Activated CD8-positive, alpha-beta T cell treated with anti-CD3 and anti-CD28 coated beads for 36 hours (primary cell): Measurements from ENCODE around the gene DENND10. TPM values are rescaled to one million over a fixed set of nuclear protein-coding genes. Genes with fewer than 3 reads are reported as not detected.
A peak's percentile ranks its signal among the peaks of the same experiment; 100 is the strongest.

Experiments used
- ATAC-seq: fragments of 200-7000 bp; cut with Tn5 transposase; one replicate; pipeline ENCODE4 v1.10.0; 2021; ENCODE audit warnings: mild to moderate bottlenecking, moderate library complexity
- CTCF ChIA-PET: fragments of 350-600 bp; sonication (Branson Sonifier 250); formaldehyde crosslinking; loops from one replicate; lab custom pipeline; 2021; ENCODE audit warnings: antibody characterized with exemption; lab: Charles Lee
- POLR2A ChIA-PET: fragments of 350-600 bp; sonication (Branson Sonifier 250); formaldehyde crosslinking; loops from one replicate; lab custom pipeline; 2021; ENCODE audit warnings: antibody characterized with exemption; lab: Charles Lee
- DNase-seq: peaks from one replicate; pipeline ENCODE4 v3.0.0-alpha.2; 2020
- H3K27ac Mint-ChIP-seq: one replicate; pipeline ENCODE4 v1.8.0; 2021; ENCODE audit warnings: mild to moderate bottlenecking, mixed read lengths
- H3K27me3 Mint-ChIP-seq: one replicate; pipeline ENCODE4 v1.8.0; 2021; ENCODE audit warnings: mixed read lengths
- H3K36me3 Mint-ChIP-seq: one replicate; pipeline ENCODE4 v1.8.0; 2021; ENCODE audit warnings: low read depth, mixed read lengths
- H3K4me1 Mint-ChIP-seq: one replicate; pipeline ENCODE4 v1.8.0; 2021; ENCODE audit warnings: low read depth, mixed read lengths
- H3K4me3 Mint-ChIP-seq: one replicate; pipeline ENCODE4 v1.8.0; 2021; ENCODE audit warnings: mild to moderate bottlenecking, moderate library complexity, mixed read lengths
- H3K9me3 Mint-ChIP-seq: one replicate; pipeline ENCODE4 v1.8.0; 2021; ENCODE audit warnings: mixed read lengths
- intact Hi-C: fragments of 100-400 bp; cut with micrococcal nuclease; formaldehyde crosslinking; loops from one replicate; pipeline ENCODE4 v1.10.0; 2022
- total RNA-seq, 2 experiments: library from RNA; stranded (reverse); gene quantifications; one replicate each; pipeline ENCODE4 v1.2.3, GENCODE V29; 2021
- TF ChIP-seq, protein P1 (sequence below): fragments of 200-600 bp; IDR thresholded peaks from one replicate; pipeline ENCODE4 v1.8.0; 2022; ENCODE audit warnings: antibody characterized with exemption, mild to moderate bottlenecking

The DENND10 gene
- total RNA-seq, 2 experiments from 2014 or later = 16.9 to 18.6 TPM

DNA sequence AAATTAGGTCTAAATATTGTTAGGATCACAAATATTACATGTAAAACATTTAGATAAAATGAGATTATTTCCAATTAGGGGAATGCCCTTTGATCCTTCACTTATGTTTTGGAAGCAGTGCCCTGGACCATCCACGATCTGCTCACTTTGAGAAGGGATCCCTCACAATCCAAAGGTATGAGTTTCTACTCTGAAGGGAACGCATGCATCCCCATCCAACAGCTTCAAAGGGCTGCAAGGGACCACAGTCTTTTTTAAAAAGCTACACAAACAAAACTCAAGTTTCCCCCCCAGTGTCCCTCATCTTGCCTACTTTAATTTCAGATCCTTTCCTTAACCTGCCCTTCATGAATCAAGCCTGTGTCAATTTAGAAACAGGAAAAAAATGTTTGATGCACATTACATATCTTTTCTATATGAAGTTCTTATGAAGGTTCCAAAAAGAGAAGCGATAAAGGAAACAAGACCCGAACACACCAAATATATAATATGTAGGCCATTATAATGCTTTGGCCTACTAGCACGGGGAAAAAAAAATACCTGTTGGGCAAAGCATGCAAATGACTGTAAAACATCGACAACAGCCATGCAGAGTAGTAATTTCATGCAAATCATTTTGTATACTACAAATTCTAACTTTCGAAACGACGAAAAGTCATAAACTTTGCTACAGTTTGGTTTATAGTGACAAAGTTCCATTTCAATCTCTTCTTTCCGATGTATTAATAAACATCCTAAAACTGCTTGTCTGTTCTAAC, 25.3 kb upstream of the DENND10 start:
- H3K4me1 Mint-ChIP-seq = peaks cover 33% of the 10 kb centered on the region
- ATAC-seq (no peak), DNase-seq (no peak)
- ChIA-PET POLR2A (interaction anchor here (0.7 to 3.6 kb wide), 7 partner anchors 9 to 68 kb away, joined by 3 to 20 read pairs (median 3); no protein-coding TSS in a partner anchor), CTCF (no interaction called here)
- TF ChIP-seq, protein P1, sequence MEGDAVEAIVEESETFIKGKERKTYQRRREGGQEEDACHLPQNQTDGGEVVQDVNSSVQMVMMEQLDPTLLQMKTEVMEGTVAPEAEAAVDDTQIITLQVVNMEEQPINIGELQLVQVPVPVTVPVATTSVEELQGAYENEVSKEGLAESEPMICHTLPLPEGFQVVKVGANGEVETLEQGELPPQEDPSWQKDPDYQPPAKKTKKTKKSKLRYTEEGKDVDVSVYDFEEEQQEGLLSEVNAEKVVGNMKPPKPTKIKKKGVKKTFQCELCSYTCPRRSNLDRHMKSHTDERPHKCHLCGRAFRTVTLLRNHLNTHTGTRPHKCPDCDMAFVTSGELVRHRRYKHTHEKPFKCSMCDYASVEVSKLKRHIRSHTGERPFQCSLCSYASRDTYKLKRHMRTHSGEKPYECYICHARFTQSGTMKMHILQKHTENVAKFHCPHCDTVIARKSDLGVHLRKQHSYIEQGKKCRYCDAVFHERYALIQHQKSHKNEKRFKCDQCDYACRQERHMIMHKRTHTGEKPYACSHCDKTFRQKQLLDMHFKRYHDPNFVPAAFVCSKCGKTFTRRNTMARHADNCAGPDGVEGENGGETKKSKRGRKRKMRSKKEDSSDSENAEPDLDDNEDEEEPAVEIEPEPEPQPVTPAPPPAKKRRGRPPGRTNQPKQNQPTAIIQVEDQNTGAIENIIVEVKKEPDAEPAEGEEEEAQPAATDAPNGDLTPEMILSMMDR = no peak
- H3K36me3 Mint-ChIP-seq = peaks cover 52% of the 10 kb centered on the region
- intact Hi-C loops = no loop called here
- H3K9me3 Mint-ChIP-seq = no peaks in the 10 kb centered on the region
- no peaks in the 10 kb centered on the region for H3K27me3 Mint-ChIP-seq
- H3K27ac Mint-ChIP-seq = peak overlapping the region; percentile 95
- peak overlapping the region; percentile 87 for H3K4me3 Mint-ChIP-seq

DNA sequence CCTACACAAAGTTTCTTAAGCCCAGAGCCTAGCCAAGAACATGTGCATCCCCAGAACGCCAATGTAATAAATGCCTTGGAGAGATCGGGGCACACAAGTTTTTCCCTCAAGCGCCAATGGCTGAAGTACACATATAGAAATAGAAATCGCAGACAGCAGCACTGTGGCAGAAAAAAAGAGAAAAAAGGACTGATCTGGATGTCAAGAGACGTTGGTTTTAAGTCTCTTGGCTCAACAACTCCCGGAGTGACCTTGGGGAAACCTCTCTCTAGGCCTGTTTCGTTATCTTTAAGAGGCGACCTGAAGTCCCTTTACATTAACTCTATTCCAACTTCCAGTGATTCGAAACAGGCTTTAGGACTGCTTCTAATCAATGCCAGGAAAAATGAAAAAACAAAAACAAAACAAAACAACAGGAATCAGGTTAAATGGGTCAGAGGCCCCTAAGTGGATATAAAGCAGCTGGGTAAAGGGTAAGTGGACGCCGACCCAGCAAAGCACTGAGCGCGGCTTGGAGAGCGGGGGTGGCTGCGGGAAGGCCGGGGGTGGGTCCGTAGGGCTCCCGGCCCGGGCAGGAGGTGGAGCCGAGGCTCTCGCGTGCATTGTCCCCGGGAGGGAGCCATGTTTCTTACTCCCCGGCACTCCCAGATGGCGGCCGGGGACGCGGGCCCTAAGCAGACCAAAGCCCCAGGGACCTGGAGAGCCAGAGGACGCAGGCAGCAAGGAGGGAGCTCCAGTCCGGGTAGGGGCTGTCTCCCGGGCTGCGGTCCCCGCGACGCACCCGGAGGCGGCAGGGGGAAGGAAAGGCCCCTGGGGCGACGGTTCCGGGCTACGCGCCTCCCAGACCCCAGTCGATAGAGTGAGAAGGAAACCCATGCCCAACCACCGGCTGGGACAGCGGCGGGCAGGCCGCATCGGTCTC, 24.1 kb upstream of the DENND10 start:
- H3K4me1 Mint-ChIP-seq = peaks cover 30% of the 10 kb centered on the region
- intact Hi-C loops = no loop called here
- peaks cover 45% of the 10 kb centered on the region for H3K36me3 Mint-ChIP-seq
- TF ChIP-seq, protein P1 = no peak
- no peaks in the 10 kb centered on the region for H3K27me3 Mint-ChIP-seq
- ATAC-seq (peak; percentile 72), DNase-seq (peak; percentile 80)
- ChIA-PET POLR2A (interaction anchor here (0.8 to 3.6 kb wide), 14 partner anchors 10 to 463 kb away, joined by 3 to 20 read pairs (median 4); partner anchors contain the start of gene RGS10), CTCF (interaction anchor here (0.7 to 0.8 kb wide), 2 partner anchors 36 to 129 kb away, joined by 3 read pairs; no protein-coding TSS in a partner anchor)
- H3K9me3 Mint-ChIP-seq = no peaks in the 10 kb centered on the region
- peak overlapping the region; percentile 87 for H3K4me3 Mint-ChIP-seq
- H3K27ac Mint-ChIP-seq = peak overlapping the region; percentile 95

DNA sequence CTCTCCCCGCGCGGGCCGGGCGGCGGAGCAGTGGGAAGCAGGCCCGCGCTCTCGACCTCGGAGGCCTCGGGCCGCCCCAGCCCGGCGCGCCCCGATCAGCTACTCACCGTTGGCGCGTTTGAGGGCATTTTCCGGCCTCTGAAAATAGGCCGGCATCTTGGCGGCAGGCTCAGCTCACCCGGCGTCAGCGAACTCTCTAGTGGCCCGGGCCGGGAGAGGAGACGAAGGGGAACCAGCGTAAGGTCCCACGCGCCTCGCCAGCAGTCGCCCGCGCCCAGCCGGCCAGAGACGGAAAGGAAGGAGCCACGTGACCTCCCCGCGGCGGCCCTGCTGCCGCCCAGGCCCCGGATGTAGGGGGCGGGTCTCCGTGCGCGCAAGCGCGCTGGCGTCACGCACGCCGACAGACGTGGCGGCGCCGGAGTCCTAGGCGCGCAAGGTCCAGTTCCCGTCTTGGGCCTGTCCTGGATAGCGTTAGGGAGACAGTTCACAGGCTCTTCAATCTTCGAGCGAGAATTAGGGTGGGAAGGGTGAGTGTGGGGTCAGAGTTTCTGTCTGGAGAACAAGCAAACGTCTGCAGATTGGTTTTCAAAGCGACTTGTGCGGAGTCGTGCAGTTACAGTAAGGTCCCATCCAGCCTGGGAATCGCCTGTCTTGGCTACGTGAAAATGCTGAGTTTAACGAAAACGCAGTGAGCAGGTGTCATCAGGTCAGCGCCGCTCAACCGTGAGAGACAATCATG, 23.2 kb upstream of the DENND10 start, which contains the start of gene EIF3A:
Gene EIF3A, minus strand, starts transcription at position 297 of the 739 bp plus-strand sequence. Its CDS starts 141 bp downstream, at position 156.
- Mint-ChIP-seq H3K27me3 (no peaks in the 10 kb centered on the region), H3K4me1 (peaks cover 25% of the 10 kb centered on the region), H3K4me3 (peak within 1 kb of the TSS; percentile 87), H3K9me3 (no peaks in the 10 kb centered on the region), H3K36me3 (peaks cover 43% of the 10 kb centered on the region), H3K27ac (peak within 1 kb of the TSS; percentile 95)
- ChIA-PET CTCF (interaction anchor here (0.8 kb wide), 1 partner anchor 128 kb away, joined by 3 read pairs; no protein-coding TSS in a partner anchor), POLR2A (interaction anchor here (0.8 to 3.6 kb wide), 11 partner anchors 9 to 122 kb away, joined by 3 to 20 read pairs (median 5); no protein-coding TSS in a partner anchor)
- TF ChIP-seq, protein P1 = no peak
- ATAC-seq (peak; percentile 81), DNase-seq (peak; percentile 90)
- intact Hi-C loops = no loop called here

DNA sequence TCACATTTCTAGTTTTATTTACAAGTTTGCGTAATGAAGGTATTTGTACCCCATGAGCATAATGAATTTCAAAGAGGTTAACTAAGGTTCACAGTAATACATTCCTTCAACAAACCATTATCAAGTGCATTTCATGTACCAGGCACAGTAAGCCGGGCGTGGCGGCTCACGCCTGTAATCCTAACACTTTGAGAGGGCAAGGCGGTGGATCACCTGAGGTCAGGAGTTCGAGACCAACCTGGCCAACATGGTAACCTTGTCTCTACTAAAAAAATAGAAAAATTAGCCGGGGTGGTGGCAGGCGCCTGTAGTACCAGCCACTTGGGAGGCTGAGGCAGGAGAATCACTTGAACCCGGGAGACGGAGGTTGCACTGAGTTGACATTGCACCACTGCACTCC, 19.0 kb upstream of the DENND10 start:
- no peaks in the 10 kb centered on the region for H3K9me3 Mint-ChIP-seq
- POLR2A ChIA-PET = interaction anchor here (1.3 kb wide), 1 partner anchor 47 kb away, joined by 3 read pairs; no protein-coding TSS in a partner anchor

More for the DNA sequence above, 19.0 kb upstream of the DENND10 start:
- TF ChIP-seq, protein P1 = no peak
- H3K36me3 Mint-ChIP-seq = peaks cover 11% of the 10 kb centered on the region
- intact Hi-C loops = no loop called here
- no peak overlapping the region for H3K27ac Mint-ChIP-seq
- DNase-seq (no peak), ATAC-seq (no peak)
- CTCF ChIA-PET = no interaction called here
- peaks cover 12% of the 10 kb centered on the region for H3K4me1 Mint-ChIP-seq
- no peaks in the 10 kb centered on the region for H3K27me3 Mint-ChIP-seq
- H3K4me3 Mint-ChIP-seq = no peak overlapping the region
